GM19023 (cell line): ENCODE results near the gene PIAS4.

Source experiments
- ATAC-seq: cut with Tn5 transposase; IDR thresholded peaks from one replicate; pipeline ENCODE4 v1.9.1; 2021; ENCODE audit warnings: mild to moderate bottlenecking, moderate library complexity; ENCODE audit not compliant: unreplicated experiment

The PIAS4 gene

DNA sequence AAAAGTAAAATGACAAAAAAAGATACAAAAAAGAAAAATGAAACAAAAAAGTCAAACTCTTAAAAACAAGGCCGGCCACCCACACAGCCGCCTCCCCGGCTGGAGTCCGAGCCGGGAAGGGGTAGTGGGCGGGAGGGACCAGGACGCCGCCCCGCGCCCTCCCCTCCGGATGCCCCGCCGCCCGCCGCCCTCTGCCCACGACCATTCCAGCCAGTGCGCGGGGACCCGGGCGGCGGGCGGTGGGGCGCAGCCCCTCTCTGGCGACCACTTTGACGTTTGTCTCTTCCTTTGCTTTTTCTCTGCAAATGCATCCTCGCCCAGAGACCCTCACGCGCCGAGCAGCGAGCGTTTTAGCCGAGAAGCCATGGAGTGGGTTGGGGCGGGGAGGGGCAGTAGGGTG is 30.5 kb downstream of the PIAS4 start:
- no peak for ATAC-seq

- no peak for ATAC-seq
Observed at GRCh38 chr19:4038661-4039423, 31.3 kb downstream of the PIAS4 start.

GRCh38 chr19:4042064-4042730 is 34.7 kb downstream of the PIAS4 start:
- no peak for ATAC-seq

- ATAC-seq = no peak
Observed at GRCh38 chr19:4042731-4043082, 35.2 kb downstream of the PIAS4 start.

DNA sequence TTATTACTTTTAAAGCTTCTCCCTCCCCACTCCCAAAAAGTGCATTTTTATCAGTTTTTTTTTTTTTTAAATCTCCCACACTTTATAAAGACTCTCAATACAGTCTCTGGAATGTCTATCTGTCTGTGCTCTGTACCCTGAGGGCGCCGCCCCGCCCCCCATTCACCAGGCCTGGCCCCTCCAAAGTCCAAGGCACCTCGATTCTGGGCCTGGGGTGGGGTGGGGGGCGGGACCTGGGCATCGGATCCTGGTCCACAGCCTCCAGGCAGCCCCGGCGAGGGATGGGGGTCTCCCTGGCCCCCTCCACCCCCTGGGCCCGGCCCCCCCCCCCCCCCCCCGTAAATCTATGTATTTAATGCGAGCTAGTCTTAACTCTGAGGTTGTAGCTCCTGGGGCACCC is 35.9 kb downstream of the PIAS4 start:
- no peak for ATAC-seq

- ATAC-seq = no peak
Observed at GRCh38 chr19:4043966-4044715, 36.6 kb downstream of the PIAS4 start.

DNA sequence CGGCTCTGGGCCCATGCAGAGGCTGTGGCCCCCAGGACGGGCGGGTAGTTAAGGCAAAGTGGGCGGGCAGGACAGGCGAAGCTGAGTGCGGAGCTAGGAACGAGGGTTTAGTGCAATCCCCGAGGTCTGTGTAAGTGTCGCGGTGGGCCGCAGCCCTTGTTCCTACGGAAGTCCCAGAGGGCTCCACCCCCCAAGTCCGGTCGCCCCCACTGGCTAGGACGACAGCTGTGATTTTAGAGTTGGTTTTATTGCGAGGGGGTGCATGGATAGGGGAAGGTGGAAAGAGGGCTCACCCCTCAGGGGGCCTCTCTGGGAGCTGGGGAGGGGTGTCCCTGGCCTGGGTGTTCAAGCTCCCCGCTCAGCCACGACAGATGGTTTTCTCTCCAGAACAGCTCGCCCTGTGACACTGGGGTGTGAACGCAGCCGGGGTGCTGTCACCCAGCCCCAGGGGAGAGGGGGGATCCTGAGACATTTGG is 37.5 kb downstream of the PIAS4 start:
- no peak for ATAC-seq

DNA sequence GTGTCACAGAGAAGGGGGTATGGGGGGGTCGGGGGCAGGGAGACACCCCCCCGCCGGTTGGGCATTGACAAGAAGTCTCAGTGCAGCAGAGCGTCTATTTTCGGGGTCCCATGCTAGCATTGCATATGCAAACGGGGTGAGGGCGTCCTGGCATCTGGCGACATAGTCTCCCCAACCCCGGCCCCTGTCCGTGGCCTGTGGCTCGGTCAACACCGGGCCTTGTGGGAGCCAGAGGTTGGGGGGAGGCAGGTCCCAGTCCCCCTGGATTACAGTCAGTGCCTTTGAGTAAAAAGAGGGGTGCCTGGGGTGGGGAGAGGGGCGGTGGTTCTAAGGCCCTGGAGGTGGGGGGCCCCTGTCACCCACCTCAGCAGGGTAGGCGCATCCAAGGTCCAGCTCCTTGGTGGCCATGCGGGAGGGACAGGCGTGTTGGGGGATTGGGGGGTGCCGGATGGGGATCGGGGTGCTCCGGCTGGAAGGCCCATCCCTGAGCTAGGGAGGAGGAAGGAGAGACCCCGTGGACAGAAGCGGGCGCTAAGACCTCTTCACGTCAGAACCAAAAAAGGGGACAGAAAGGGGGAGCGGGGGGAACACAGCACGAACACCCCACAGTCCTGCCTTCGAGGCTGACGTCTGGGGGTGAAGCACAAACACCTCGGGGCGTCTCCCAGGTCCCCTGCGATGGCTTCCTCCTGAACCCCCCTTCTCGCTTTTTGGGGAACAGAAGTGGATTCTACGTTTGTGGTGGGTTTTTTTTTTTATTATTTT is 38.2 kb downstream of the PIAS4 start:
- no peak for ATAC-seq

DNA sequence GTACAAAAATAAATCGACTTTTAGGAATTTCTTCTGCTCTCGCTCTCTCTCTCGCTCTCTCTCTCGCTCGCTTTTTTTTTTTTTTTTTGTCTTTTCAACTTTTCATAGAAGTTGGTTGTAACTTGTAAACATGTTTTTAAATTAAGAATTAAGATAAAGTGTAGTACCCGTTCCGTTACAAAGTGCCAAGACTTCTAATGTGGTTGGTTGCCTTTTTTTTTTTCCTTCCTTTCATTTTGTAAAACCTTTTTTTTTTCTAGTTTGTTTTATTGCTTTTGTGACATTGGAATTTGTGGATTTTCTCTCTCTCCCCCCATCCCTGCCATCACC is 38.8 kb downstream of the PIAS4 start:
- no peak for ATAC-seq

- no peak for ATAC-seq
Observed at GRCh38 chr19:4046946-4047683, 39.6 kb downstream of the PIAS4 start.

GRCh38 chr19:4049432-4049831 is 41.9 kb downstream of the PIAS4 start:
- ATAC-seq = no peak

DNA sequence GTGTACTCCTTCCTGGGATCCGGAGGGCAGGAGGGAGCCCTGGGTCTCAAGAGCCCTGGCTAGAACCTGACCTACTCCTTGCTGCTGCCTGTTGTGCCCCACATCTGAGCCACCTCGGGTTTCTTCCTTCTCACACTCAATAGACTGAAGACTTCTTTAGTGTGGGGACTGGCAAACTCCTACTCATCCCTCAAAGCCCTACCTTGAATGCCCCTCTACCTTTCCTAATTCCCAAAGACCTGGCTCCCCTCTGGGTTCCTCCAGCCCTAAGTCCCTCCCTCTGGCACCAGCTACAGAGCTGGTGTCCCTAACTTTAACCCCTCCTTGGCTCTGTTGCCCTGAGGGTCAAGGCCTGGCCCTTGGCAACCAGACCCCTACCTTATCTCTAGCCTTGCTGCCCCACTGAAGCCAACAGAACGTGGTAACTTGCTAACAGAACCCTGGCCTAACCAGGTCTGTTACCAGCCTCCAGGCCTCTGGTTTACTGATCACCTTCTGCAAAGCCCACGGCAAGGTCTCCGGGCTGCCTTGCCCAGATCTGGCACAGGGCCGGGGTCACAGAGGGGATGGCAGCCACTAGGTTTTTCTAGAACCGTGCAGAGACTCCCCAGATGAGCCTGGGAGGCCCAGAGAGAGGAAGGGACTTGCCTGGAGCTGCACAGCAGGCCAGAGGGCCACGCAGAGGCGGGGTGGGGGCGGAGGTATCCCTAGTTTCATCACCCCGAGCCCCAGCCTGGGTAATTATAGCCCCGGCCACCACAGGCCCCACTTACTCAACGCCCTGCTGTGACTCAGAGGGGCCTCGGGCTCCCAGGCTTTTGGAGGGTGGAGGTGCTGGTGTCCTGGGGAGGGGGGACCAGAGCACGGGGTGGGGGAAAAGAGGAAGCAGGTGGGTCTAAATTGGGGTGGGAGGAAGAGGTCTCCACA is 43.9 kb downstream of the PIAS4 start:
- no peak for ATAC-seq

DNA sequence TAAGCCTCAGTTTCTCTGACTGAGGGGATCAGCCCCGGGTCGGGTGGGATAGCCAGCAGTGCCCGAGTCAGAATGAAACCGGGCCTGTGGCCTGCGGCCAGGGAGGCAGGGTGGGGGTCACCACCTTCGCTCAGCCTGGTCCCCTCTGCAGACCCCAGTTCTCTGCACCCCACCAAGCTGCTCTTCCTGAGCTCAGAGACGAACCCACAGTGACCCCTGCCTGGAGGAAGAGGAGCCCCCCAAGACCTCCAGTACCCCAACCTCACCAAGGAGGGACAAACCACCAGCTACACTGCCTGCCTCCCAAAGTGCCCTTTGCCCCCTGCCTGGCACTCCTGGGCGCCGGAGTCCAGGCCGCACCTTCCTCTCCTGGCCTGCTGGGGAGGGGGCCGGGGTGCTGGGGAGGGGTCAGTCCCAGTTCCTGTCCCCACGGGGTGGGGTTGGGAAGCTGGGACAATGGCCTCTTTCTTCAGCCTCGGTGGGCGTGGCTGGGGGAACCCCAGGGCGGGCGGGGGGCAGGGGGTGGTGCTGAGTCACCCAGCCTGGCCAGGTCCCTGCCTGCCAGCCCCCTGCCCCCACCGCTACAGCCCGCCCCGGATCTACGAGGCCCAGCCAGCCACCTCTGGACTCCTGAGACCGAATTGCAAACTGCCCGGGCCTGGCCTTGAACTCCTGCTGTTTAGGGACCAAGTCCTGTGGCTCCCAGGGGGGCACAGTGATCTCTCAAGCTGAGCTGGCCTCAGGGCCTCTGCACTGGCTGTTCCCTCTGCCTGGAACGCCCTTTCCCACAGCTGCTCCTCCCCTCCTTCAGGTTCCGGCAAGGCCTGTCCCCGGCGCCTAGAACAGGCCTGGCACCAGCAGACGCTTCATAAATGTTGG is 44.8 kb downstream of the PIAS4 start:
- no peak for ATAC-seq

- ATAC-seq = no peak
Observed at GRCh38 chr19:4052993-4053422, 45.5 kb downstream of the PIAS4 start.

- ATAC-seq = no peak
Observed at GRCh38 chr19:4053423-4054324, 46.1 kb downstream of the PIAS4 start.

- ATAC-seq = no peak
Observed at GRCh38 chr19:4054441-4055208, 47.1 kb downstream of the PIAS4 start.

DNA sequence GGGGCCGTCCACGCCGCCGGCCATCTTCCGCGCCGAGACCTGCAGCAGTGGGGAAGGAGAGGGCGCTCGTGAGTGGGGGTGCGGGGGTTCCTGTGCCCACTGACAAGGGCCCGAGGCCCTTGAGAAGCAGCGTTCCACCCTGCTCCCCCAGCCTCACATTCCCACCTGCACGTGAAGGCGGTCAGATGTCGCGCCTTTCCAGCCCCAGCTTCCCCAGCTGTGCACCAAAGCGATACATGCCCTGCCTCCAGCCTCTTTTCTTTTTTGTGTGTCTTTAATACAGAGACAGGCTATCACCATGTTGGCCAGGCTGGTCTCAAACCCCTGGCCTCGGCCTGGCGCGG is 47.6 kb downstream of the PIAS4 start:
- no peak for ATAC-seq
